Stimulated activated CD8-positive, alpha-beta memory T cell treated with anti-CD3 and anti-CD28 coated beads, Interleukin-15, amount 100 ng/mL, for 48 hours (primary cell): ENCODE results near the gene TNS3.

Source experiments
- DNase-seq, 2 donors: peaks; one replicate each; pipeline ENCODE4 v3.0.0-alpha.2; 2020; ENCODE audit warnings: low read depth in 2 of 2

Gene TNS3

DNA sequence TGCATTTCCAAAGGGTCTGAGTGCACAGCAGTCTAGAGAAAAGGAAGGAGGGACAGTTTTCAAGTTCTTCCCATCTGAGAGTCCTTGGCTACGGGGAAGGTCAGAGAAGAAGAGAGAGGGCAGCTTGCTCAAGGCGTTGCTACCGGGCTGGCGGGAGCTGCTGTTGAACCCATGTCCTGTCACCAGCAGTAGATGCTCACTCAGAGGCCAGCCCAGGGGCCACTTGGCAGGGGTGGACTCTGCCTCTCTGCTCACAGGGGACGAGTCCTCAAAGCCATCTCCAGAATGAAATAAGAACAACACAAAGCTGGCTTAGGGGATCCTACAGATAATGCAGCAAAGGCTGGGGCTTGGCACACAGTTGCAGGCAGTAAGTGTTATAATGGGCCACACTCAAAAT lies 231.5 kb downstream of the TNS3 start:
- no peak for DNase-seq

GRCh38 chr7:47349401-47349800 lies 232.5 kb downstream of the TNS3 start:
- DNase-seq, result no peak

- DNase-seq, result no peak
Observed at GRCh38 chr7:47347816-47348385, 234.0 kb downstream of the TNS3 start.

GRCh38 chr7:47347346-47347745 lies 234.6 kb downstream of the TNS3 start:
- DNase-seq, result no peak

- no peak for DNase-seq
Observed at GRCh38 chr7:47346377-47346914, 235.5 kb downstream of the TNS3 start.

DNA sequence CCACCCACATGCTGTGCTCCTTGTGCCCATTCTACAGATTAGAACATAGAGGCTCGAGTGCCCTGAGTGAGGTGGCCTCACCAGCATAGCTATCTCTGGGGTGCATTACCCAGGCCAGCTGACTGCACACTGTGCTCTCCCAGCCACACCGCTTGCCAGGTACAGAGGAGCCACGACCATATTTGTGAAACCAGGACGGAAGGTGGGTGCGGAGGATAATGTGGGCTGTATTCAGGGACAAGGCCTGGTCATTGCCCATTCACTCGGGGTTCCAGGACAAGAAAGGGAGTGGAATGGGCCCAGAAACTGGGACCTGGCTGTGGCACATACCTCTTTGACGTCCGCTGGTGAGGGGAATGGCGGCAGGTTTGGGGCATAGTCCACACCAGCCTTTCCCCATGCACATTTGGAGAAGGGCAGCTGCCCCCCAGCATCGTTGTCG lies 236.0 kb downstream of the TNS3 start:
- no peak for DNase-seq

DNA sequence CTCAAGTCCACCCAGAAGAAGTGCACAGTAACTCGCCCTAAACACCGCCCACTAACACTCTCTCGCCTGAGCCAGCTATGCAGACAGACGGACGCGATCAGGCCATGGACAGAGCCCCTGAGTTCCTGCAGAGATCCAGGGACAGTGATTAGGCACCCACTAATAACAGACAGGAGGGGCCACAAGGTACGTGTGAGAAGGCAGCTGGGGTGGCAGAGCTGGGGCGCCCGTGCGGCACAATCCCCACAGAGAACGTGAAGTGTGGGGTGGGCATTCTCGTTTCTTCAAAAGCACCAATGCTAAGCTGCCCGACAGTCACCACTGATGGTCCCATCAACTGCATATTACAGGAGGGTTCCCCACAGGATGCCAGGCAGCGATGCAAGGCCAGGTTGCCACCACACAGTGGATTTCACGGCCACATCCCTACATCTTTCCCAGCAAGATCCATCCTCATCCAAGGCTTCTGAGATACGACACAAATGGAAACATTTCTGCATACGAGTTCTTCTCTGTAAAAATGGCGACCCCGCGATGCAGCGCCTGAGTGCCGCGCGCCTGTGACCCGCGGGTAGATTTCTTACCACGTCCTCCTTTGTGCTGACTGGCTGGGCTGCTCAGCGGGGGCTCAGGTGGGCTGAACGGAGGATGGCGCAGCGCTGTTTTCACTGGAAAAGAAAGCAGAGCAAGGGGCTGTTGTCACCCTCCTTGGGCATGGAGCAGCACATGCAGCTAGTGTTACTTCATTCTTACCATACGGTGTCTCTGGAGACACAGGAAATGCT lies 237.5 kb downstream of the TNS3 start:
- DNase-seq, result no peak

- no peak for DNase-seq
Observed at GRCh38 chr7:47343061-47343455, 238.9 kb downstream of the TNS3 start.

DNA sequence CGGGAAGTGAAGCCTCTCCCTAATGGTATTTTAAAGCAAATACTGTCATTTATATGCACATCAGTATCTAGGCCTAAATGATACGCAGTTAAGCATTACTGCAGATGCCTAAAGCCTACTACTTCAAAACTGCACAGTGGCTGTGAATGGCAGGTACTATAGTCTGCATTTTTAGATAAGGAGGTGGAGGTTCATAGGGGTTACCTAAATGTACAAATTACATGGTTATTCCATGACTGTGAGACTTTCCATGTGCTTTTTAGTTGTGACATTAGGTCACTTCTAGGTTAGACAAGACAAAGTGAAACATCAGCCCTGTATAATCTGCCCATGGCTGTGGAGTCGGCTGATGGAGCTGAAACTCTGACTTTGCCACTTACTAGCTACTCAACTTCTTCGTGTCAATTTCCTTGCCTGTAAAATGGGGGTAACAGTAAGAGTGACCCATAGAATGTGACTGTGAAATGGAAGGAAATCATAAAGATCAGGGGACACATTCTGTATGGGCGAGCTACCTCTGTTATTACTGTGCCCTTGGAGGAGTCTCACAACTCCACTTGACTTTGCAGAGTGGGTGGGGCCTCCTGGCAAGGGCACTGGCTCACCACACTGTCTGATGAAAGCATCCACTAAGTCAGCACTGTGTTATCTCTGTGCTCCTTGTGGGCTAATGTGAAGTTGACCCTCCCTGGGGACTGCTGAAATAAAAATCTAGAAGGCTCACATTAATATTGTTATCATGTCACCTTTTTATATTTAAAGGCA lies 239.4 kb downstream of the TNS3 start:
- DNase-seq, result no peak

DNA sequence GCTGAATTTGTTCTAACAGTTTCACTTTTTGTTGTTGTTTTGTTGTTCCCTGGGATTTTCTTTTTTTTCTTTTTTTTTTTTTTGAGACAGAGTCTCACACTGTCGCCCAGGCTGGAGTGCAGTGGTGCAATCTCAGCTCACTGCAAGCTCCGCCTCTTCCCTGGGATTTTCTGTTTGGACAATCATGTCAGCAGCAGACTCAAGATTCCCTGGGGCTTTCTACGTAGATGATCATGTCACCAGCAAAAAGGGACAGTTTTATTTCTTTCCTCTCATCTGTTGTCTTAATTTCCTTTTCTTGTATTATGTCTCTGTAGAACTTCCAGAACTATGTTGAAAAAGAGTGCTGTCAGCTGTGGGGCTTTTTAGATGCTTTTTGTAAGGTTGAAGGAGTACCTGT lies 241.4 kb downstream of the TNS3 start:
- DNase-seq, result no peak

DNA sequence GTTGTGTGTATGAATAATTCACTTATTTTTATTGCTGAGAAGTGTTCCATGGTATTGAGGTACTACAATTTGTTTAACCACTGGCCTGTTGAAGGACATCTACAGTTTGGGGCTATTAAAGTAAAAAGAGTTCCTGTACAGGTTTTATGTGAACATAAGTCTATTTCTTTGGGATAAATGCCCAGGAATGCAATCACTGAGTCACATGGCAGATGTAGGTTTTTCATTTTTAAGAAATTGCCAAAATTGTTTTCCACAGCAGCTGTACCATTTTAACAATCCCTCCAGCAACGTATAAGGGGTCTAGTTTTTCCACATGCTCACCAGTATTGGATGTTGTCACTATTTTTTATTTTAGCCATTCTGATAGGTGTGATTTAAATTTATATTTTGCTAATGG lies 243.9 kb downstream of the TNS3 start:
- no peak for DNase-seq

GRCh38 chr7:47337531-47337930 lies 244.4 kb downstream of the TNS3 start:
- no peak for DNase-seq

DNA sequence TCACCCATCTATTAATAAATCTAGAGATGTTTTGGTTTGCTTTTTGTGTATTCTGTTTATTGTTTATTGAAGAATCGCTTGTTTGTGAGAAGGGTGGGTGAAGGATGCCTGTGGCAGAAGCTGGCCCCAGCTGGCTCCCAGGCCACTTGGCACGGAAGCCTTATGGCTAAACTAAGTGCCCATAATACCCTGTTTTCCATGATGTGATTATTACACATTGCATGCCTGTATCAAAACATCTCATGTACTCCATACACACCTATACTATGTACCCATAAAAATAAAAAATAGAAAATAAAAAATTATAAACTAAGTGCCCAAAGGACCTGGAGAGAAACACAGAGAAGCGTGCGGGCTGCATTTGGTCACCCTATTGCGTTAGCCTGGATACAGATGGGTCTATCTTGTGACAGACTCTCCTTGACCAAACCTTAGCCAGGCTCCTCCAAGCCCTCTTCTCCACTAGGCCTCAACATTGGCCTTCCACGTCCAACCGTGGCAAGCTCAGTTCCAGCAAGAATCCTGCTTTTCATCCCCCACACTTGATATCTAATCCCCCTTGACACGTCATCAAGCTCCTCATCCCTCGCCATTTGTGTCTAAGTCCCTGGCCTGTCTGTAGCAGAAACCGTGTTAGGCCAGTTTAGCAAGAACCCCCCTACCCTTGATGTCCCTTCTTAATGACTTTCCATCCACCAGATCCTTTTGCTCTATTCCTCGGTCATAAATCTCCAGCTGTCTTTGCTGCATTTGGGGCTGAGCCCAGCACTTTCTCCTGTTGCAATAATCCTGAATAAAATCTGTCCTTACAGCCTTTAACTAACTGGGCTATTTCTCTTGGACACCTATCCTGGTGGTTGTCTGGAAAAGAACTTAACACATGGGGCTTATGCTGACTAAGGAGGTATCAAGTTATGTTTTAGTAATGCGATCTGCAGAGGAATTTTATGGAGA lies 245.2 kb downstream of the TNS3 start:
- no peak for DNase-seq

DNA sequence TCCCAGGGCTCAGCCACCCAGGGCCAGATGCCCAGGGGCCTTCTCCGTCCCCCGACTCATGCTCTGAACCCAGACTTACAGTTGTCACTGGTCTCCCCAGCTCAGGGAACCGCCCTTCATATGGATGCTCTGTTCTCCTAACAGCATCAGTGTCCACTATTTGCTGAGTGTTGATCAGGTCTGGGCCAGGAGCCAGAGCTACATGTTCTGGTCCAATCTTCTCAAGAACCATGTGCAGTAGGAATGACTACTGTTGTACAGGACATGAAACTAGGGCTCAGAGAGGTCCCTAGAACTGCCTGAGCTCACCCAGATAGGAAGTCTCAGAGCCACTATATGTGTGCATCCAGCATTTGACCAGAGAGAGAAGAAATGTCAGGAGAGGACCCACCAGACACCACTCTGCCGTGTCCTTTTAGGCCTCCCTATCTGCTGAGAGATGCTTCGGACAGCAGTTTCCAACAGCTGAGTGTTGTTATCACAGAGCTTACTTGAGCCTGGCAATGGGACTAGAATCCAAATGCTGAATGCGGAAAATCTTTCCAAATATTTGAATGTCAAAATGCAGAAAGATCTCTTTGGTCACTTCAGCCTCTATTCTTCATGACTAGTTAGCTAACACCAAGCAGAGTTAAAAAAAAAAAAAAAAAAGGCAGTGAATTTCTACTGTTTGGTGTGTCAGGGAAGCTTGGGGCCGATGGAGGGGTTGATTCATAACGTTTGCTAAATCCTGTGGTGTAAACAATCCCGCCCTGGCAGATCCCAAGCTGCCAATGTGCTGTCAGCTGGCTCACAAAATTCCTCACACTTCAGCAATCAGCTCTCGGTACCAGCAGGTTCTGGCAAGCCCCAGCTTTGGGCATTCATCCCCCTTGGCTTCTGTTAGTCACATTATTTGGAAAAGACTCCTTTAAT lies 246.1 kb downstream of the TNS3 start:
- DNase-seq, result no peak

GRCh38 chr7:47335071-47335470 lies 246.8 kb downstream of the TNS3 start:
- no peak for DNase-seq

GRCh38 chr7:47333959-47334358 lies 248.0 kb downstream of the TNS3 start:
- DNase-seq, result no peak

DNA sequence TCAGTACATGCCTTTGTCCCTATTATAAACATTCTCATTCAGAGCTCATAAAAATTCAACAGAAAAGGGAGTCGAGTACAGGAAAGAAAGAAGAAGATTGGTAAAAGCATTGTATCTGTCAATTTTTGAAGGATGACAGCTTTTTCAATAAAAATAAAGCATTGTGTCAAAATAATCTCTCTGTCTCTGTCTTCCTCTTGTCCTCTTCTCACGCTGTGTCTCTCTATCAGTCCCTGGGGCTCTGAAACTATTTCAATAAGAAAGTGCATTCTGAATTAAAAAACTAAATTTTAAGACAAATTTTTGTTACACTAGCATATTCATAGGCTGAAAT lies 248.4 kb downstream of the TNS3 start:
- no peak for DNase-seq

GRCh38 chr7:47332681-47333553 lies 249.0 kb downstream of the TNS3 start:
- no peak for DNase-seq

- no peak for DNase-seq
Observed at GRCh38 chr7:47332213-47332612, 249.7 kb downstream of the TNS3 start.

GRCh38 chr7:47331179-47331565 lies 250.7 kb downstream of the TNS3 start:
- no peak for DNase-seq
